Gastroesophageal sphincter (tissue), 4 donors: ENCODE measurements around the gene ENPP4. TPM values are rescaled to one million over a fixed set of nuclear protein-coding genes. Genes with fewer than 3 reads are reported as not detected.

Source experiments
- ATAC-seq: fragments of 150-250 bp; one replicate; pipeline ENCODE4 v1.9.1; 2016; ENCODE audit warnings: mild to moderate bottlenecking, moderate library complexity
- H3K27ac ChIP-seq, 4 donors: fragments of 200-600 bp; sonication (generic) in 3 of 4; 1 replicate in 3 of 4; 2 replicates in 1 of 4; pipeline ENCODE4 v1.5.1; 2016 to 2019
- H3K27me3 ChIP-seq: fragments of 200-600 bp; sonication (generic); one replicate; pipeline ENCODE4 v1.5.1; 2019
- H3K36me3 ChIP-seq, 2 donors: fragments of 200-600 bp; sonication (generic); one replicate each; pipeline ENCODE4 v1.5.1; 2019; ENCODE audit warnings: control low read depth in 1 of 2
- H3K4me1 ChIP-seq, 3 donors: fragments of 200-600 bp; sonication (generic); 1 replicate in 2 of 3; 2 replicates in 1 of 3; pipeline ENCODE4 v1.5.1; 2016 to 2019; ENCODE audit warnings: control low read depth in 2 of 3
- H3K4me3 ChIP-seq, 2 donors: fragments of 200-600 bp; sonication (generic); one replicate each; pipeline ENCODE4 v1.5.1; 2019; ENCODE audit warnings: mild to moderate bottlenecking in 1 of 2, moderate library complexity in 1 of 2
- H3K9me3 ChIP-seq, 3 donors: fragments of 200-600 bp; sonication (generic); one replicate each; pipeline ENCODE4 v1.5.1; 2017 to 2019; ENCODE audit warnings: control low read depth in 2 of 3
- EP300 ChIP-seq: sonication (generic); formaldehyde crosslinking; IDR thresholded peaks from one replicate; pipeline ENCODE4 v1.6.1; 2017; ENCODE audit warnings: antibody characterized with exemption, mild to moderate bottlenecking
- POLR2A ChIP-seq, 2 donors: fragments of 450-650 bp; IDR thresholded peaks; one replicate each; pipeline ENCODE4 v1.6.1; 2017; ENCODE audit warnings: antibody characterized with exemption in 2 of 2, mild to moderate bottlenecking in 2 of 2, moderate library complexity in 1 of 2
- POLR2AphosphoS5 ChIP-seq: sonication (generic); formaldehyde crosslinking; IDR thresholded peaks from one replicate; pipeline ENCODE4 v1.6.1; 2017; ENCODE audit warnings: antibody characterized with exemption
- WGBS, 2 donors: methylation state at CpG; one replicate each; pipeline ENCODE4 v1.1.5; 2018; ENCODE audit warnings: low coverage in 1 of 2; 5-methylcytosine and 5-hydroxymethylcytosine counted together
- total RNA-seq, 4 donors: library from RNA; depleted of rRNA; stranded (reverse); fragments of >200 nt; gene quantifications; one replicate each; pipeline ENCODE4 v1.1.0, GENCODE V29; 2016
- TF ChIP-seq, protein P1 (sequence below), 4 experiments: fragments of 200-600 bp in 2 of 4; fragments of 450-650 bp in 2 of 4; sonication (generic) in 1 of 4; IDR thresholded peaks; one replicate each; pipeline ENCODE4 v1.5.1; 2017 to 2019; ENCODE audit warnings: antibody characterized with exemption in 4 of 4, mild to moderate bottlenecking in 2 of 4, moderate library complexity in 2 of 4

The ENPP4 gene
- total RNA-seq, 4 donors from 2014 or later = 20.4 to 43.4 (median 30.1) TPM

DNA sequence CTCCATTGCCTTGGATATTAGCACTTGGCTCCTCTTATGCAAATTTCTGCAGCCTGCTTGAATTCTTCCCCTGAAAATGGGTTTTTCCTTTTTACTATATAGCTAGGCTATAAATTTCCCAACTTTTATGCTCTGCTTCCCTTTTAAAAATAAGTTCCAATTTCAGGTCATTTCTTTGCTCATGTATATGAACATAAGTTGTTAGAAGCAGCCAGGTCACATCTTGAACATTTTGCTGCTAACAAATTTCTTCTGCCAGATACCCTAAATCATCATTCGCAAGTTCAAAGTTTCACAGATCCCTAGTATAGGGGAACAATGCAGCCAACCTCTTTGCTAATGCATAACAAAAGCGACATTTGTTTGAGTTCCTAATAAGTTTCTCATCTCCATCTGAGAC, 34.5 kb upstream of the ENPP4 start:
- no peaks in the 10 kb centered on the region for H3K27me3 ChIP-seq
- no peaks in the 10 kb centered on the region for H3K4me1 ChIP-seq
- TF ChIP-seq EP300 = no peak
- no peak for TF ChIP-seq POLR2A (IDR thresholded peaks at IDR 0.05)
- no peak for TF ChIP-seq POLR2AphosphoS5
- TF ChIP-seq, protein P1, sequence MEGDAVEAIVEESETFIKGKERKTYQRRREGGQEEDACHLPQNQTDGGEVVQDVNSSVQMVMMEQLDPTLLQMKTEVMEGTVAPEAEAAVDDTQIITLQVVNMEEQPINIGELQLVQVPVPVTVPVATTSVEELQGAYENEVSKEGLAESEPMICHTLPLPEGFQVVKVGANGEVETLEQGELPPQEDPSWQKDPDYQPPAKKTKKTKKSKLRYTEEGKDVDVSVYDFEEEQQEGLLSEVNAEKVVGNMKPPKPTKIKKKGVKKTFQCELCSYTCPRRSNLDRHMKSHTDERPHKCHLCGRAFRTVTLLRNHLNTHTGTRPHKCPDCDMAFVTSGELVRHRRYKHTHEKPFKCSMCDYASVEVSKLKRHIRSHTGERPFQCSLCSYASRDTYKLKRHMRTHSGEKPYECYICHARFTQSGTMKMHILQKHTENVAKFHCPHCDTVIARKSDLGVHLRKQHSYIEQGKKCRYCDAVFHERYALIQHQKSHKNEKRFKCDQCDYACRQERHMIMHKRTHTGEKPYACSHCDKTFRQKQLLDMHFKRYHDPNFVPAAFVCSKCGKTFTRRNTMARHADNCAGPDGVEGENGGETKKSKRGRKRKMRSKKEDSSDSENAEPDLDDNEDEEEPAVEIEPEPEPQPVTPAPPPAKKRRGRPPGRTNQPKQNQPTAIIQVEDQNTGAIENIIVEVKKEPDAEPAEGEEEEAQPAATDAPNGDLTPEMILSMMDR (IDR thresholded peaks at IDR 0.05) = no peak
- 100% methylated on average over 2 of the region's 2 CpGs for WGBS, 2 donors
- no peaks in the 10 kb centered on the region for H3K36me3 ChIP-seq
- no peak for ATAC-seq
- H3K9me3 ChIP-seq = peaks cover 0 to 20% (median 0%) of the 10 kb centered on the region in 3 donors
- H3K27ac ChIP-seq = no peak overlapping the region
- no peak overlapping the region for H3K4me3 ChIP-seq

GRCh38 chr6:46097366-46097765, 32.4 kb upstream of the ENPP4 start:
- Histone ChIP-seq H3K36me3 (no peaks in the 10 kb centered on the region), H3K4me1 (no peaks in the 10 kb centered on the region), H3K4me3 (no peak overlapping the region), H3K27me3 (no peaks in the 10 kb centered on the region), H3K27ac (no peak overlapping the region), H3K9me3 (peaks cover 0 to 20% (median 0%) of the 10 kb centered on the region in 3 donors)
- ATAC-seq = no peak
- no peak for TF ChIP-seq POLR2AphosphoS5

DNA sequence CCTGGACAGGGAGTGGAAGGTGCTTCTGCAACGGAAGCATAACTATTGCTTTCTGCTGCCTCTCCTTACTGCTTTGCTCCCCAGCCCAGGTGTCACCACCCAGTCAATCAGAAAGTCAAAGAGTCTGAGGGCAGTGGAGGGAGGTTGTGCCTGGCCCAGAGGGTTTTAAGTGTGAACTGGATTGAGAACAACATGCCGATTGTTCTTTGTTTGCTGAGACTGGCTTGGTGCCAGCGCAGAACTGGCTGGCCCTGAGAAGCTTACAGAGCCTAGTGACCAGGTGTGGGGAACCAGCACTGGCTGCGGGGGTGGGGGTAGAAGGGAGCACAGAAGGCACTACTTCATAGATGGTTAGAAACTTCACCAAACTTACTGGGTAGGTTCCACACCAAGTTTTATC, 31.1 kb upstream of the ENPP4 start:
- no peak for ATAC-seq
- no peaks in the 10 kb centered on the region for H3K36me3 ChIP-seq
- no peaks in the 10 kb centered on the region for H3K4me1 ChIP-seq
- no peak overlapping the region for H3K4me3 ChIP-seq
- peaks cover 0 to 20% (median 0%) of the 10 kb centered on the region in 3 donors for H3K9me3 ChIP-seq
- TF ChIP-seq POLR2A (IDR thresholded peaks at IDR 0.05) (no peak), POLR2AphosphoS5 (no peak), EP300 (no peak)
- TF ChIP-seq, protein P1 (IDR thresholded peaks at IDR 0.05) = no peak
- no peak overlapping the region for H3K27ac ChIP-seq
- H3K27me3 ChIP-seq = no peaks in the 10 kb centered on the region
- WGBS, 2 donors = 45 to 71% methylated on average over 1 to 3 of the region's 4 CpGs

GRCh38 chr6:46099952-46100351, 29.8 kb upstream of the ENPP4 start:
- Histone ChIP-seq H3K27me3 (no peaks in the 10 kb centered on the region), H3K4me1 (no peaks in the 10 kb centered on the region), H3K9me3 (peaks cover 0 to 12% (median 0%) of the 10 kb centered on the region in 3 donors), H3K36me3 (no peaks in the 10 kb centered on the region), H3K27ac (no peak overlapping the region), H3K4me3 (no peak overlapping the region)
- no peak for ATAC-seq
- 25 to 54% methylated on average over 2 to 3 of the region's 3 CpGs for WGBS, 2 donors
- TF ChIP-seq POLR2A (IDR thresholded peaks at IDR 0.05) (no peak), POLR2AphosphoS5 (no peak), EP300 (no peak)
- TF ChIP-seq, protein P1 (IDR thresholded peaks at IDR 0.05) = no peak

DNA sequence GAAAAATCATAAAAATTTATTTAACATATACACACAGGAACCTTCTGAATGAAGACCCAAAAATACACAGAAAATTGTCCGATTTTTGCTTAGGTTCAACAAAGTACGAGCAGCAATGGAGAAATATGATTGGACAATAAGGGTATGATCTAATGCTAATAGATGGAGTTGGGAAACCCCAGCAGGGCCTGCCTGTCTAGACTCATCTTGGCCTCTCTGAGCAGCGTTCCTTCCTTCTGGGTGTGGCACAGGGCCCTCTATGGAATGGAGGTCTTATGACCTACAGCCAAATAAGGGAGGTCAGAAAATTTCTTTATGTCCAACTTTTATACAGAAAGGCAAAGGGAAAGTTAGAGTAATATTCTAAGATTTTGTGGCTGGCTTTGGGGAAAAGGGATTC, 27.7 kb upstream of the ENPP4 start:
- Histone ChIP-seq H3K4me3 (no peak overlapping the region), H3K9me3 (peaks cover 0 to 2% (median 0%) of the 10 kb centered on the region in 3 donors), H3K4me1 (no peaks in the 10 kb centered on the region), H3K27me3 (no peaks in the 10 kb centered on the region), H3K36me3 (no peaks in the 10 kb centered on the region), H3K27ac (no peak overlapping the region)
- TF ChIP-seq POLR2A (IDR thresholded peaks at IDR 0.05) (no peak), EP300 (no peak)
- TF ChIP-seq, protein P1 (IDR thresholded peaks at IDR 0.05) = no peak
- ATAC-seq = no peak
- 80 to 100% methylated on average over 2 to 3 of the region's 3 CpGs for WGBS, 2 donors
